GM10847 (cell line): ENCODE data around the gene VWA2.

ENCODE experiments used
- POLR2A ChIP-seq: IDR thresholded peaks from 2 replicates; pipeline ENCODE4 v1.6.1; 2011; ENCODE audit not compliant: insufficient read length; ENCODE audit errors: extremely low read depth

VWA2 gene

GRCh38 chr10:114258274-114258840, 19.3 kb downstream of the VWA2 start:
- TF ChIP-seq POLR2A = no peak

DNA sequence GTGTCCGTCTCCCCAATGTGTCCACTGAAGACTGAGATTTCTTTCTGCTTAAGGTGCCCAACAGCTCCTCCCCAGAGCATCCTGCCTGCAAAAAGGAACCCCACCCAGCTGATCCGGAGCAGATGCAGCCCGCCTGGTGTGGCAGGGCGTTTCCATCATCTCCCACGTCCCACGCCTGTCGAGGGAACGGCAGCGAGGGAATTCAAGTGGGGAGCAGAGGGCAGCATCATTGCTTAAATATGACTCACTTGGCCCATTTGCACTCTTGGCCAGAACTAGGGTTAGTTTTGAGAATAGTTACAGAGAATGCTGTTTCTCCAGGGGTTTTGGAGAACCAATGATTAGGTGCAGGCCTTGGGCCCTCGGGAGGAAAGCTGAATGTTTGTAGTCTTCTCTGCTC, 20.8 kb downstream of the VWA2 start:
- TF ChIP-seq POLR2A = no peak

- TF ChIP-seq POLR2A = no peak
These were observed 21.3 kb downstream of the VWA2 start for GRCh38 chr10:114260366-114260765.

DNA sequence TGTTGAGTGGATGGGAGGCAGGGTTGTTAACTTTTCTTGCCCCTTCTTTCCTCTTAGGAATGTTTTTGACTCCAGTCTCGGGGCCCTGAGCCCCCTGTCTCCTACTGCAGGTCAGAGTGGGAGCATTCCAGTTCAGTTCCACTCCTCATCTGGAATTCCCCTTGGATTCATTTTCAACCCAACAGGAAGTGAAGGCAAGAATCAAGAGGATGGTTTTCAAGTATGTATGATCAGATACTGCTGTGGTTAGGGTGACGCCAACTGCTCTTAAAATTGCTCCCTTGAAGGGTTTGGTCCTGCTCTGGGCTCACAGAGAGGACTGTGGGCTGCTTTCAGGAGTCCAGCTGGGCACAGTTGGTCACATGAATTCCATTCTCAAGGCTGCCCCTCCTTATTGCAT, 22.0 kb downstream of the VWA2 start:
- no peak for TF ChIP-seq POLR2A

DNA sequence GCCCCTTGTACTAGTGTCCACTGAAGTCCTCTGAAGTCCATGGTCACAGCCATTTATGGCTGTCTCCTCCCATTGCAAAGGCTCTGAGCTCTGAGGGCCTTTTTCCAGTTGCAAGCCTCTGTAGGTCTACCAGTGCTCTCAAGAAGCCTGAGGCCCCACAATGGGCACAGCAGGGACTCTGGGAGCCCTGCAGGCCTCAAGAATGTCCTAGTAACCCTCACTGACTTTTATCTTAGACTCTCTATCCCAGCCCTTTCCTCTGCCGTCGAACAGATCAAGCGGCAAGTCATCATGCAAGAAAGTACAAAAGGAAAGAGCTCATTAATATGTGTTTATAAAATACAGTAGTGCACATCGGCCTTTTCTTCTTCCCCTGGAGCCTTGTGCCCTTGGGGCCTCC, 23.4 kb downstream of the VWA2 start:
- no peak for TF ChIP-seq POLR2A

DNA sequence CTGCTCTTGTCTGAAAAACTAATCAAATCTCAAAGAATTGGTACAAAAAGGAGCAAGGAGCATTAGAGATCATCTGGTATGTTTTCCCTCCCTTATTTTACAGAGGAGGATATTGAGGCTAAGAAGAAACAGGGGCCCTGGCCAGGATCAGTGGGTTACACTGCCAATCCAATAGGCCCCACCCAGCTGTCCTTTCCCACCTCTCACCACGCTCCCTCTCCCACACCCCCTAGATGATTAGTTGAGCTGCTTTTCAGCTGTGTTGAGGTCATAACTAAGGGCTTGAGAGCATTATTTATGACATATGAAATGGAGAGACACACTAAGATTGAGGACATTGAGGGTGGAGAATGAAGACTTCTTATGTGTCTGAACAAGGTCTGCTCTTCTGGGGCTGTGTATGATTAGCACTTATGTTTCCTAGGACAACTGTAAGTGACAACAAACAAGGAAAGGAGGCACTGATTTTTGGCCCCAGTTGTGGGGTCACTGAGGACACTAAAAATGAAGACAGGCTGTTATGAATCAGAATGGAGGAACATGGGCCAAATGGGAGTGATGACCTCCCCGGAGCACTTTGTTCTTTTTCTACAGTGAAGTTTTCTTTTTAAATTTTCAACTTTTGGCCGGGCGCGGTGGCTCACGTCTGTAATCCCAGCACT, 26.5 kb downstream of the VWA2 start:
- no peak for TF ChIP-seq POLR2A

DNA sequence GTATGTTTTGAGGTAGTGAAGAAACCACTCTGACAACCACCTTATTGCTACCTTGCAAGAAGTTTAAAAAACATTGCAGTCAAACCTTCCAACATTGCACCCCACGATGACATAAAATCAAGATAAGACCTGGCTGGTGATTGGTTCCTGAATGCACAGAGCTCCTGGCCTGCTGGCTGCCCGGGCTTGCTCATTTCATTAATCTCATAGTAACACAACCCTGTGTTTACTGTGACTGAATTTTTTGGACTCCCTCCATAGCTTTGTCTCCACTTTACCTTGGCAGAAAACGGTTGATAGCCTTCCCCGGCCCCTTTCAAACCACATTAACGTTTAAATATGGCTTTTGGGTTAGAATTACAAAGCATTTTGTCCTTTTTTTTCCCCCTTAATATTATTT, 27.5 kb downstream of the VWA2 start:
- TF ChIP-seq POLR2A = no peak

GRCh38 chr10:114271075-114271778, 32.2 kb downstream of the VWA2 start:
- TF ChIP-seq POLR2A = no peak

- TF ChIP-seq POLR2A = no peak
These were observed 32.7 kb downstream of the VWA2 start for GRCh38 chr10:114271779-114272167.

DNA sequence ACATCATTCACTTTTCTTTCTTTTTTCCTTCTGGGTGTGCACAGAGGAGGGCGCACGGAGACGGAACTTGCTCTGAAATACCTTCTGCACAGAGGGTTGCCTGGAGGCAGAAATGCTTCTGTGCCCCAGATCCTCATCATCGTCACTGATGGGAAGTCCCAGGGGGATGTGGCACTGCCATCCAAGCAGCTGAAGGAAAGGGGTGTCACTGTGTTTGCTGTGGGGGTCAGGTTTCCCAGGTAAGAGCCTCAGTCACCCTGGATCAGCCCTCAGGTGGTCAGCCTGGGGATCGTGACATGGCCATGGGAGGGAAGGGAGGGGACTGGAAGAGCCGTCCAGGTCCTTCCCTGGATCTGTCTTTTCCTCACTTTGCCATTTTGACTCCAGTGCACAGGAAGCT, 33.6 kb downstream of the VWA2 start:
- TF ChIP-seq POLR2A = no peak

GRCh38 chr10:114273910-114274309, 34.9 kb downstream of the VWA2 start:
- no peak for TF ChIP-seq POLR2A

- no peak for TF ChIP-seq POLR2A
These were observed 35.8 kb downstream of the VWA2 start for GRCh38 chr10:114274616-114275453.

- no peak for TF ChIP-seq POLR2A
These were observed 37.0 kb downstream of the VWA2 start for GRCh38 chr10:114276066-114276465.

GRCh38 chr10:114276671-114277070, 37.6 kb downstream of the VWA2 start:
- no peak for TF ChIP-seq POLR2A

- TF ChIP-seq POLR2A = no peak
These were observed 39.3 kb downstream of the VWA2 start for GRCh38 chr10:114278140-114278883.
